Ishikawa (cell line): ENCODE data around the gene DPYD.

Experiments
- CEBPB ChIP-seq: IDR thresholded peaks from 2 replicates; pipeline ENCODE4 v1.6.1; 2012
- CREB1 ChIP-seq: IDR thresholded peaks from 2 replicates; pipeline ENCODE4 v1.6.1; 2012; ENCODE audit warnings: low read depth
- EGR1 ChIP-seq: IDR thresholded peaks from 2 replicates; pipeline ENCODE4 v1.6.1; 2012
- EP300 ChIP-seq: IDR thresholded peaks from 2 replicates; pipeline ENCODE4 v1.6.1; 2012; ENCODE audit warnings: borderline replicate concordance
- FOXM1 ChIP-seq: IDR thresholded peaks from 2 replicates; pipeline ENCODE4 v1.6.1; 2012; ENCODE audit warnings: low read depth, borderline replicate concordance
- MAX ChIP-seq: IDR thresholded peaks from 2 replicates; pipeline ENCODE4 v1.6.1; 2012
- NFIC ChIP-seq: IDR thresholded peaks from 2 replicates; pipeline ENCODE4 v1.6.1; 2012
- RAD21 ChIP-seq: IDR thresholded peaks from 2 replicates; pipeline ENCODE4 v1.6.1; 2012; ENCODE audit warnings: low read depth
- TAF1 ChIP-seq: IDR thresholded peaks from 2 replicates; pipeline ENCODE4 v1.6.1; 2012; ENCODE audit warnings: low read depth, mild to moderate bottlenecking
- TCF12 ChIP-seq: IDR thresholded peaks from 2 replicates; pipeline ENCODE4 v1.6.1; 2012; ENCODE audit warnings: low read depth
- TEAD4 ChIP-seq: IDR thresholded peaks from 2 replicates; pipeline ENCODE4 v1.6.1; 2012
- YY1 ChIP-seq: IDR thresholded peaks from 2 replicates; pipeline ENCODE4 v1.6.1; 2012; ENCODE audit warnings: low read depth
- ZBTB7A ChIP-seq: IDR thresholded peaks from 2 replicates; pipeline ENCODE4 v1.6.1; 2012; ENCODE audit warnings: low read depth
- TF ChIP-seq, protein P1 (sequence below): IDR thresholded peaks from 2 replicates; pipeline ENCODE4 v1.6.1; 2012; ENCODE audit warnings: low read depth, mild to moderate bottlenecking
- TF ChIP-seq, protein P2 (sequence below): IDR thresholded peaks from 2 replicates; pipeline ENCODE4 v1.6.1; 2012

DPYD gene

GRCh38 chr1:97783751-97784150, 137.1 kb downstream of the DPYD start:
- TF ChIP-seq TCF12 (no peak), RAD21 (no peak), EGR1 (no peak), NFIC (no peak), CEBPB (no peak), TEAD4 (no peak), ZBTB7A (no peak), MAX (no peak), TAF1 (no peak), EP300 (no peak), CREB1 (no peak), FOXM1 (no peak), YY1 (no peak)

GRCh38 chr1:97781762-97782337, 139.0 kb downstream of the DPYD start:
- TF ChIP-seq, protein P1, sequence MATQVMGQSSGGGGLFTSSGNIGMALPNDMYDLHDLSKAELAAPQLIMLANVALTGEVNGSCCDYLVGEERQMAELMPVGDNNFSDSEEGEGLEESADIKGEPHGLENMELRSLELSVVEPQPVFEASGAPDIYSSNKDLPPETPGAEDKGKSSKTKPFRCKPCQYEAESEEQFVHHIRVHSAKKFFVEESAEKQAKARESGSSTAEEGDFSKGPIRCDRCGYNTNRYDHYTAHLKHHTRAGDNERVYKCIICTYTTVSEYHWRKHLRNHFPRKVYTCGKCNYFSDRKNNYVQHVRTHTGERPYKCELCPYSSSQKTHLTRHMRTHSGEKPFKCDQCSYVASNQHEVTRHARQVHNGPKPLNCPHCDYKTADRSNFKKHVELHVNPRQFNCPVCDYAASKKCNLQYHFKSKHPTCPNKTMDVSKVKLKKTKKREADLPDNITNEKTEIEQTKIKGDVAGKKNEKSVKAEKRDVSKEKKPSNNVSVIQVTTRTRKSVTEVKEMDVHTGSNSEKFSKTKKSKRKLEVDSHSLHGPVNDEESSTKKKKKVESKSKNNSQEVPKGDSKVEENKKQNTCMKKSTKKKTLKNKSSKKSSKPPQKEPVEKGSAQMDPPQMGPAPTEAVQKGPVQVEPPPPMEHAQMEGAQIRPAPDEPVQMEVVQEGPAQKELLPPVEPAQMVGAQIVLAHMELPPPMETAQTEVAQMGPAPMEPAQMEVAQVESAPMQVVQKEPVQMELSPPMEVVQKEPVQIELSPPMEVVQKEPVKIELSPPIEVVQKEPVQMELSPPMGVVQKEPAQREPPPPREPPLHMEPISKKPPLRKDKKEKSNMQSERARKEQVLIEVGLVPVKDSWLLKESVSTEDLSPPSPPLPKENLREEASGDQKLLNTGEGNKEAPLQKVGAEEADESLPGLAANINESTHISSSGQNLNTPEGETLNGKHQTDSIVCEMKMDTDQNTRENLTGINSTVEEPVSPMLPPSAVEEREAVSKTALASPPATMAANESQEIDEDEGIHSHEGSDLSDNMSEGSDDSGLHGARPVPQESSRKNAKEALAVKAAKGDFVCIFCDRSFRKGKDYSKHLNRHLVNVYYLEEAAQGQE, result no peak
- TF ChIP-seq TAF1 (no peak), TCF12 (no peak), NFIC (no peak), TEAD4 (no peak), RAD21 (no peak), FOXM1 (no peak), CEBPB (no peak), EP300 (no peak), YY1 (no peak)

- TF ChIP-seq, protein P2, sequence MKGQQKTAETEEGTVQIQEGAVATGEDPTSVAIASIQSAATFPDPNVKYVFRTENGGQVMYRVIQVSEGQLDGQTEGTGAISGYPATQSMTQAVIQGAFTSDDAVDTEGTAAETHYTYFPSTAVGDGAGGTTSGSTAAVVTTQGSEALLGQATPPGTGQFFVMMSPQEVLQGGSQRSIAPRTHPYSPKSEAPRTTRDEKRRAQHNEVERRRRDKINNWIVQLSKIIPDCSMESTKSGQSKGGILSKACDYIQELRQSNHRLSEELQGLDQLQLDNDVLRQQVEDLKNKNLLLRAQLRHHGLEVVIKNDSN, result no peak
- TF ChIP-seq RAD21 (no peak), TCF12 (no peak), FOXM1 (no peak), CREB1 (no peak), TEAD4 (no peak), EGR1 (no peak), MAX (no peak), ZBTB7A (no peak), YY1 (no peak), NFIC (no peak), CEBPB (no peak), TAF1 (no peak), EP300 (no peak)
- TF ChIP-seq, protein P1, result no peak
Observed at GRCh38 chr1:97780884-97781283, 139.9 kb downstream of the DPYD start.

DNA sequence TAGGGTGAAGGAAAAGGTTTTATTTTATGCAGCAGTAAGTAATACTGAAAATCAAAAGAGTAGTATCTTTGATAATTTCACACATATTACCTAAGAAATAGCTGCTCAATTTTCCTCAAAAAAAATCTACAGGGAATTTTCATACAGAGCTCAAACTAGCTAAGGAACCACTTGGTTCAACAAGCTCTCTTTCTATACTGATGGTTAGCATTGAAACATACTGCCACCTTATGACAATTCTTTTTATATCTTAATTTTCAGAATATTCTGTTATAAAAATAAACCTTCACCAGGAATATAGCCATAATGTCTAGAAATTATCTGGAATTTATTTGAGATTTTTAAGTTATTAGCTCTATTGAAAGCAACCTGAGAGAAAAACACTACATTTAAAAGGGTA, 142.1 kb downstream of the DPYD start:
- TF ChIP-seq ZBTB7A (no peak), YY1 (no peak), CREB1 (no peak), TCF12 (no peak), EGR1 (no peak), NFIC (no peak), RAD21 (no peak), MAX (no peak), EP300 (no peak), FOXM1 (no peak), TAF1 (no peak), TEAD4 (no peak), CEBPB (no peak)
- TF ChIP-seq, protein P2, result no peak
- TF ChIP-seq, protein P1, result no peak
